ENCODE results near the gene SCARB1. TPM values are rescaled to one million over a fixed set of nuclear protein-coding genes. Genes with fewer than 3 reads are reported as not detected.
"Not testable (repeated sequence)": the region's sequence is repeated elsewhere in the genome, so short reads cannot be mapped to it uniquely, and the experiment has no call there.

The SCARB1 gene
- polyA plus RNA-seq (ENCODE audit: insufficient read length in 4 of 4) = 10 to 100 TPM; 19.4 to 22.7 (median 19.8) TPM

- DNase-seq (ENCODE audit: low read depth in 4 of 4, low spot score in 3 of 4) = peak in 3 of 4 donors; percentile 49 to 67 (median 60)
Measured at GRCh38 chr12:124863416-124864325, at the start of gene SCARB1. Gene SCARB1, minus strand, starts transcription at chr12:124863864. Its CDS starts 144 bp downstream, at chr12:124863720.

- DNase-seq (ENCODE audit: low read depth in 4 of 4, low spot score in 3 of 4) = not testable (repeated sequence)
Measured at GRCh38 chr12:124912529-124913287, 49.0 kb upstream of the SCARB1 start.

GRCh38 chr12:124911521-124911920, 47.9 kb upstream of the SCARB1 start:
- not testable (repeated sequence) for DNase-seq (ENCODE audit: low read depth in 4 of 4, low spot score in 3 of 4)

- no peak for DNase-seq (ENCODE audit: low read depth in 4 of 4, low spot score in 3 of 4)
Measured at GRCh38 chr12:124910561-124911478, 47.2 kb upstream of the SCARB1 start.

GRCh38 chr12:124909831-124910560, 46.3 kb upstream of the SCARB1 start:
- DNase-seq (ENCODE audit: low read depth in 4 of 4, low spot score in 3 of 4) = no peak

- DNase-seq (ENCODE audit: low read depth in 4 of 4, low spot score in 3 of 4) = peak; percentile 88 to 92 (median 90)
Measured at GRCh38 chr12:124906606-124907261, 43.1 kb upstream of the SCARB1 start.

- DNase-seq (ENCODE audit: low read depth in 4 of 4, low spot score in 3 of 4) = no peak
Measured at GRCh38 chr12:124904306-124905098, 40.8 kb upstream of the SCARB1 start.

GRCh38 chr12:124902916-124903315, 39.3 kb upstream of the SCARB1 start:
- DNase-seq (ENCODE audit: low read depth in 4 of 4, low spot score in 3 of 4) = no peak

GRCh38 chr12:124901003-124901402, 37.3 kb upstream of the SCARB1 start:
- no peak for DNase-seq (ENCODE audit: low read depth in 4 of 4, low spot score in 3 of 4)

- not testable (repeated sequence) for DNase-seq (ENCODE audit: low read depth in 4 of 4, low spot score in 3 of 4)
Measured at GRCh38 chr12:124900345-124900795, 36.7 kb upstream of the SCARB1 start.

- DNase-seq (ENCODE audit: low read depth in 4 of 4, low spot score in 3 of 4) = no peak
Measured at GRCh38 chr12:124898923-124899294, 35.2 kb upstream of the SCARB1 start.

GRCh38 chr12:124898200-124898922, 34.7 kb upstream of the SCARB1 start:
- DNase-seq (ENCODE audit: low read depth in 4 of 4, low spot score in 3 of 4) = no peak

- no peak for DNase-seq (ENCODE audit: low read depth in 4 of 4, low spot score in 3 of 4)
Measured at GRCh38 chr12:124896461-124896860, 32.8 kb upstream of the SCARB1 start.

GRCh38 chr12:124893792-124894516, 30.3 kb upstream of the SCARB1 start:
- no peak for DNase-seq (ENCODE audit: low read depth in 4 of 4, low spot score in 3 of 4)

- no peak for DNase-seq (ENCODE audit: low read depth in 4 of 4, low spot score in 3 of 4)
Measured at GRCh38 chr12:124888260-124888659, 24.6 kb upstream of the SCARB1 start.

- DNase-seq (ENCODE audit: low read depth in 4 of 4, low spot score in 3 of 4) = not testable (repeated sequence)
Measured at GRCh38 chr12:124887766-124888165, 24.1 kb upstream of the SCARB1 start.
